Astrocyte (in vitro differentiated cells and primary cell): Measurements from ENCODE around the gene TMEM63A. TPM values are rescaled to one million over a fixed set of nuclear protein-coding genes. Genes with fewer than 3 reads are reported as not detected.

Source experiments
- DNase-seq: peaks from one replicate; pipeline ENCODE4 v3.0.0-alpha.2; 2010; ENCODE audit warnings: low read depth
- FAIRE-seq: peaks from 2 replicates; lab custom pipeline; 2011; peaks lifted over from hg19 to GRCh38; lab: Jason Lieb, UNC
- H2AFZ ChIP-seq: 2 replicates; pipeline ENCODE4 v1.6.0; 2012; ENCODE audit warnings: low read depth, low read length, inconsistent platforms
- H3K27ac ChIP-seq: 2 replicates; pipeline ENCODE4 v1.5.1; 2011; ENCODE audit warnings: low read depth, low read length, inconsistent platforms
- H3K27me3 ChIP-seq: 2 replicates; pipeline ENCODE4 v1.6.0; 2011; ENCODE audit warnings: low read length, inconsistent platforms; ENCODE audit not compliant: insufficient read depth
- H3K36me3 ChIP-seq: 2 replicates; pipeline ENCODE4 v1.5.1; 2011; ENCODE audit warnings: low read length, inconsistent platforms; ENCODE audit not compliant: insufficient read depth
- H3K4me1 ChIP-seq: 2 replicates; pipeline ENCODE4 v1.5.1; 2011; ENCODE audit warnings: low read length, inconsistent platforms; ENCODE audit not compliant: insufficient read depth
- H3K4me2 ChIP-seq: 2 replicates; pipeline ENCODE4 v1.6.0; 2012; ENCODE audit warnings: low read length, inconsistent platforms
- H3K4me3 ChIP-seq: 2 replicates; pipeline ENCODE4 v1.5.1; 2011; ENCODE audit warnings: low read depth, mild to moderate bottlenecking, low read length, inconsistent platforms; ENCODE audit not compliant: insufficient read depth
- H3K79me2 ChIP-seq: 2 replicates; pipeline ENCODE4 v1.6.0; 2012; ENCODE audit warnings: mild to moderate bottlenecking, low read length, inconsistent platforms; ENCODE audit not compliant: insufficient read depth
- H3K9ac ChIP-seq: 2 replicates; pipeline ENCODE4 v1.6.0; 2012; ENCODE audit warnings: mild to moderate bottlenecking, low read length, inconsistent platforms
- H3K9me3 ChIP-seq: 2 replicates; pipeline ENCODE4 v1.5.1; 2012; ENCODE audit warnings: low read depth, mild to moderate bottlenecking, low read length, inconsistent platforms; ENCODE audit not compliant: insufficient read depth
- H4K20me1 ChIP-seq: 2 replicates; pipeline ENCODE4 v1.6.0; 2012; ENCODE audit warnings: low read length, inconsistent platforms; ENCODE audit not compliant: insufficient read depth
- H3K27ac Mint-ChIP-seq: one replicate; pipeline ENCODE4 v1.8.0; 2021; ENCODE audit warnings: mild to moderate bottlenecking, mixed read lengths; ENCODE audit not compliant: unreplicated experiment
- H3K27me3 Mint-ChIP-seq: one replicate; pipeline ENCODE4 v1.8.0; 2021; ENCODE audit warnings: low read depth, mixed read lengths; ENCODE audit not compliant: unreplicated experiment
- H3K36me3 Mint-ChIP-seq: one replicate; pipeline ENCODE4 v1.8.0; 2021; ENCODE audit warnings: low read depth, mixed read lengths; ENCODE audit not compliant: unreplicated experiment
- H3K4me1 Mint-ChIP-seq: one replicate; pipeline ENCODE4 v1.8.0; 2021; ENCODE audit warnings: low read depth, mixed read lengths; ENCODE audit not compliant: unreplicated experiment
- H3K4me3 Mint-ChIP-seq: one replicate; pipeline ENCODE4 v1.8.0; 2021; ENCODE audit warnings: mild to moderate bottlenecking, moderate library complexity, mixed read lengths; ENCODE audit not compliant: unreplicated experiment
- H3K9me3 Mint-ChIP-seq: one replicate; pipeline ENCODE4 v1.8.0; 2021; ENCODE audit warnings: mild to moderate bottlenecking, mixed read lengths; ENCODE audit not compliant: unreplicated experiment
- EZH2 ChIP-seq: IDR thresholded peaks from 2 replicates; pipeline ENCODE4 v1.6.1; 2012; ENCODE audit warnings: mild to moderate bottlenecking, low read length, inconsistent platforms; ENCODE audit not compliant: insufficient read depth
- total RNA-seq: library from RNA; stranded (reverse); gene quantifications from 2 replicates; pipeline ENCODE4 v1.2.1, GENCODE V29; 2021
- TF ChIP-seq, protein P1 (sequence below): IDR thresholded peaks from 2 replicates; pipeline ENCODE4 v1.5.1; 2011; ENCODE audit warnings: low read depth, mild to moderate bottlenecking, inconsistent platforms, low read length, moderate library complexity; ENCODE audit not compliant: insufficient read depth

The TMEM63A gene
- total RNA-seq, 1 donor from 2014 or later, result 28.7 TPM

DNA sequence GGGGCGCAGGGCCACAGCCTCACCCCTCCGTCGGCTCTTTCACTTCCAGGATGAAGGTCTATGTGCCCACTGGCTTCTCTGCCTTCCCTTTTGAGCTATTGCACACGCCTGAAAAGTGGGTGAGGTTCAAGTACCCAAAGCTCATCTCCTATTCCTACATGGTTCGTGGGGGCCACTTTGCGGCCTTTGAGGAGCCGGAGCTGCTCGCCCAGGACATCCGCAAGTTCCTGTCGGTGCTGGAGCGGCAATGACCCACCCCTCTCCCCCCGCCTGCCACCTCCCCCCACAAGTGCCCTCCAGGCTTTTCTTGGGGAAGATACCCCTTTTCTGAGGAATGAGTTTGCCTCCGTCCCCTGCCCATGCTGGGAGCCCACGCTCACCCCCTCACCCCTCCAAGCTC lies 37.1 kb downstream of the TMEM63A start:
- Histone ChIP-seq H3K79me2 (no peaks in the 10 kb centered on the region), H3K9ac (no peak overlapping the region), H2AFZ (no peak overlapping the region), H3K27me3 (no peaks in the 10 kb centered on the region), H3K4me3 (no peak overlapping the region), H3K36me3 (no peaks in the 10 kb centered on the region), H3K9me3 (no peaks in the 10 kb centered on the region), H4K20me1 (peaks cover 5% of the 10 kb centered on the region), H3K4me2 (no peak overlapping the region), H3K4me1 (no peaks in the 10 kb centered on the region), H3K27ac (no peak overlapping the region)
- Mint-ChIP-seq H3K27ac (no peak overlapping the region), H3K27me3 (no peaks in the 10 kb centered on the region), H3K36me3 (peaks cover 21% of the 10 kb centered on the region), H3K4me1 (peaks cover 10% of the 10 kb centered on the region), H3K9me3 (no peaks in the 10 kb centered on the region), H3K4me3 (no peak overlapping the region)
- TF ChIP-seq, protein P1, sequence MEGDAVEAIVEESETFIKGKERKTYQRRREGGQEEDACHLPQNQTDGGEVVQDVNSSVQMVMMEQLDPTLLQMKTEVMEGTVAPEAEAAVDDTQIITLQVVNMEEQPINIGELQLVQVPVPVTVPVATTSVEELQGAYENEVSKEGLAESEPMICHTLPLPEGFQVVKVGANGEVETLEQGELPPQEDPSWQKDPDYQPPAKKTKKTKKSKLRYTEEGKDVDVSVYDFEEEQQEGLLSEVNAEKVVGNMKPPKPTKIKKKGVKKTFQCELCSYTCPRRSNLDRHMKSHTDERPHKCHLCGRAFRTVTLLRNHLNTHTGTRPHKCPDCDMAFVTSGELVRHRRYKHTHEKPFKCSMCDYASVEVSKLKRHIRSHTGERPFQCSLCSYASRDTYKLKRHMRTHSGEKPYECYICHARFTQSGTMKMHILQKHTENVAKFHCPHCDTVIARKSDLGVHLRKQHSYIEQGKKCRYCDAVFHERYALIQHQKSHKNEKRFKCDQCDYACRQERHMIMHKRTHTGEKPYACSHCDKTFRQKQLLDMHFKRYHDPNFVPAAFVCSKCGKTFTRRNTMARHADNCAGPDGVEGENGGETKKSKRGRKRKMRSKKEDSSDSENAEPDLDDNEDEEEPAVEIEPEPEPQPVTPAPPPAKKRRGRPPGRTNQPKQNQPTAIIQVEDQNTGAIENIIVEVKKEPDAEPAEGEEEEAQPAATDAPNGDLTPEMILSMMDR, result no peak
- TF ChIP-seq EZH2, result no peak
- FAIRE-seq, result no peak
- DNase-seq, result no peak

DNA sequence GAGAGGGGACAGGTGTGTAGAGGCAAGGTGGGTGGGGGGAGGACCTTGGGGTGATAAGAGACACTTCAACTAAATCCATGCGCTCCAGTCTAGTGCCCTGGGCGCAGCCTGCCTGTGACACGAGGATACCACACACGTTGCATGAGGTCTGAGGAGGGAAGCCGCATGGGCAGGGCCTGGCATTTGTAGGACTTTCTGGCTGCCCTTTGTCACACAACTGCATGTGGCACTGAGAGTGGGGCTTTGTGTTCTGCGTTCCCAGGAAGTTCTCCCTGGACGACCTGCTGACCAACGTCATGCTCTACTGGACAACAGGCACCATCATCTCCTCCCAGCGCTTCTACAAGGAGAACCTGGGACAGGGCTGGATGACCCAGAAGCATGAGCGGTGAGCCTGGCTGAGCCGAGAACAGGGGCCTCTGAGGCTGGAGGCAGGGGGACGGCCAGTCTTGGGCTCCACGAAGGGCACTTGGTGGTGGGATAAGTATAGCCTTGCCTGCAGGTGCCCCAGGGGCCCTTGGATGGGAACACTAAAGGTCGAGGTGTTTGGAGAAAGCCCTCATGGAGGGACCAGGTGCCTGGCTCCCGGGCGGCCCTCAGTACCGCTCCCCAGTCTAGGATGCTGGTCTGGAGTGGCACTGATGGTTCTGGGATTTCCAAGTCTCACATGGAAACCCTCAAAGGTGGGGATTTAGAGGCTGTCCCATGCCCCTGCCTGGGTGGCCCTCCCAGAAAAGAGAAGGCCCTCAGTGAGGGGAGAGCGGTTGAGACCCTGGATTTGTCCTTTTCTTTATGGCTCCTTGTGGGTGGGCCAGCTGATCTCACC lies 37.7 kb downstream of the TMEM63A start:
- H3K9ac ChIP-seq, result no peak overlapping the region
- no peak overlapping the region for H3K4me2 ChIP-seq
- no peak overlapping the region for H3K4me3 Mint-ChIP-seq
- peaks cover 21% of the 10 kb centered on the region for H3K36me3 Mint-ChIP-seq
- no peaks in the 10 kb centered on the region for H3K4me1 ChIP-seq
- no peak overlapping the region for H3K4me3 ChIP-seq
- no peaks in the 10 kb centered on the region for H3K27me3 Mint-ChIP-seq
- H4K20me1 ChIP-seq, result peaks cover 5% of the 10 kb centered on the region
- H3K4me1 Mint-ChIP-seq, result peaks cover 8% of the 10 kb centered on the region
- TF ChIP-seq EZH2, result no peak
- TF ChIP-seq, protein P1, result no peak
- H2AFZ ChIP-seq, result no peak overlapping the region
- DNase-seq (no peak), FAIRE-seq (no peak)
- no peak overlapping the region for H3K27ac Mint-ChIP-seq
- no peaks in the 10 kb centered on the region for H3K9me3 Mint-ChIP-seq
- H3K27ac ChIP-seq, result no peak overlapping the region
- no peaks in the 10 kb centered on the region for H3K79me2 ChIP-seq
- no peaks in the 10 kb centered on the region for H3K36me3 ChIP-seq
- no peaks in the 10 kb centered on the region for H3K27me3 ChIP-seq
- no peaks in the 10 kb centered on the region for H3K9me3 ChIP-seq

DNA sequence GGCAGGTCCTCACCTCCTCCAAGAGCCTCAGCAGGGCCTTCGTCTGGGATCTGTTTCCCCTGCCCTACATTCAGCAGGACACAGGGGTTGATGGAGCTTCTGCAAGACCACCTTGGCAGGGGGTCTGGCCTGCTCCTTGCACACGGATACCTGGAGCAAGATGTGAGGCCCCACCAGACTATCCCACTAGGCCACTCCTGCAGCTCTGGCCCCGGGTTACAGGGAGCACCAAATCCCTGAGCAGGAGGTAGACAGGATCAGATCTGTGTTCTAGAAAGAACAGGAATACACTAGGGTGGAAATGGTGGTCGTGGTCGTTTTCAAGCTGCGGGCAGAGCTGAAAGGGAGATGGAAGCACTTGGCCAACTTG lies 38.8 kb downstream of the TMEM63A start:
- Histone ChIP-seq H3K4me3 (no peak overlapping the region), H3K9ac (no peak overlapping the region), H4K20me1 (peaks cover 5% of the 10 kb centered on the region), H3K4me1 (no peaks in the 10 kb centered on the region), H3K9me3 (no peaks in the 10 kb centered on the region), H2AFZ (no peak overlapping the region), H3K27me3 (no peaks in the 10 kb centered on the region), H3K79me2 (no peaks in the 10 kb centered on the region), H3K36me3 (no peaks in the 10 kb centered on the region), H3K27ac (no peak overlapping the region), H3K4me2 (no peak overlapping the region)
- FAIRE-seq, result no peak
- Mint-ChIP-seq H3K4me1 (peaks cover 4% of the 10 kb centered on the region), H3K4me3 (no peak overlapping the region), H3K27me3 (no peaks in the 10 kb centered on the region), H3K9me3 (no peaks in the 10 kb centered on the region), H3K36me3 (peaks cover 17% of the 10 kb centered on the region), H3K27ac (no peak overlapping the region)
- DNase-seq, result no peak
- no peak for TF ChIP-seq EZH2
- TF ChIP-seq, protein P1, result no peak
